ENCODE results near the gene NRG3.

Gene NRG3

GRCh38 chr10:82888809-82889455 lies 1013.9 kb downstream of the NRG3 start:
- no peak overlapping the region for H3K4me3 ChIP-seq (ENCODE audit: low read depth, low read length)
- TF ChIP-seq, protein P1, sequence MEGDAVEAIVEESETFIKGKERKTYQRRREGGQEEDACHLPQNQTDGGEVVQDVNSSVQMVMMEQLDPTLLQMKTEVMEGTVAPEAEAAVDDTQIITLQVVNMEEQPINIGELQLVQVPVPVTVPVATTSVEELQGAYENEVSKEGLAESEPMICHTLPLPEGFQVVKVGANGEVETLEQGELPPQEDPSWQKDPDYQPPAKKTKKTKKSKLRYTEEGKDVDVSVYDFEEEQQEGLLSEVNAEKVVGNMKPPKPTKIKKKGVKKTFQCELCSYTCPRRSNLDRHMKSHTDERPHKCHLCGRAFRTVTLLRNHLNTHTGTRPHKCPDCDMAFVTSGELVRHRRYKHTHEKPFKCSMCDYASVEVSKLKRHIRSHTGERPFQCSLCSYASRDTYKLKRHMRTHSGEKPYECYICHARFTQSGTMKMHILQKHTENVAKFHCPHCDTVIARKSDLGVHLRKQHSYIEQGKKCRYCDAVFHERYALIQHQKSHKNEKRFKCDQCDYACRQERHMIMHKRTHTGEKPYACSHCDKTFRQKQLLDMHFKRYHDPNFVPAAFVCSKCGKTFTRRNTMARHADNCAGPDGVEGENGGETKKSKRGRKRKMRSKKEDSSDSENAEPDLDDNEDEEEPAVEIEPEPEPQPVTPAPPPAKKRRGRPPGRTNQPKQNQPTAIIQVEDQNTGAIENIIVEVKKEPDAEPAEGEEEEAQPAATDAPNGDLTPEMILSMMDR (IDR thresholded peaks at IDR 0.05; ENCODE audit: insufficient read depth, low read depth, low read length, missing control alignments), result no peak
- DNase-seq (ENCODE audit: low read depth), result no peak

DNA sequence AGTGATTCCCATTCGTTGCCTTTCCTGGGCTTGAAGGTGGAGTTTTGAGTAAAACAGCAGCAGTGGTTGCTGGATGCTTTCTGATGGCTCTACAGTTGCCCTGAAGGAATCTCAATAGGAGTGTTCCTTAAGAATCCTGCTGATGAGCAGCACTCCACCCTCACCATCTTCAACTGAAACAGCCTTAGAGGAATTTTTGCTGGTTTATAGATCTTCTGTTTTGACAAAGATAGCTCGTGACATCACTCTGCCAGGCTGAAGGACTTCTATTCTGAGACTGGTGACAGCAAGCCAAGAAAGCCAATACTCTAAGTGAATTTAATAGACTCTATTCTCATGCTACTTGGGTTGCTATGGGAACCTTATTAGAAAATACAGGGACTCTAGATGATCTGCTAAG lies 1014.7 kb downstream of the NRG3 start:
- no peak overlapping the region for H3K4me3 ChIP-seq (ENCODE audit: low read depth, low read length)
- TF ChIP-seq, protein P1 (IDR thresholded peaks at IDR 0.05; ENCODE audit: insufficient read depth, low read depth, low read length, missing control alignments), result no peak
- no peak for DNase-seq (ENCODE audit: low read depth)

GRCh38 chr10:82890573-82890972 lies 1015.6 kb downstream of the NRG3 start:
- TF ChIP-seq, protein P1 (IDR thresholded peaks at IDR 0.05; ENCODE audit: insufficient read depth, low read depth, low read length, missing control alignments), result no peak
- no peak for DNase-seq (ENCODE audit: low read depth)
- H3K4me3 ChIP-seq (ENCODE audit: low read depth, low read length), result no peak overlapping the region

DNA sequence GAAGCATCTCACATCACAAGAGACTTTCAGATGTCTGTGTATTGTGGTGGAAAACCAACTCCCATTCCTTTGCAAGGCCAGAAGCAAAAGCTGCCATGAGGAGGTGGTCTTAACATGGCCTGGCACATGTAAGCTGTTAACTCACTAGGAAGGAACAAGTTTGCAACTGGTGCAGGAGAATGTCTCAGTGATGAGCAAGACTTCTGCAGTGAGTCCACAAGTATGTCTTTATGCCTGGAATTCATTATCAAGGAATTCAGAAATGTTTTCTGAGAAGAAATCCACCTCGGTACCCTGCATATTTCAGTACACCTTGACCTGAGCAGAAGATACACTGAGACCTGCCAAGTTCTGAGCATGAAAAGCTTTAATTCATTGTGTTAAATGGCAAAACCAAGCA lies 1033.1 kb downstream of the NRG3 start:
- no peak overlapping the region for H3K4me3 ChIP-seq (ENCODE audit: low read depth, low read length)
- TF ChIP-seq, protein P1 (IDR thresholded peaks at IDR 0.05; ENCODE audit: insufficient read depth, low read depth, low read length, missing control alignments), result no peak
- DNase-seq (ENCODE audit: low read depth), result no peak

- TF ChIP-seq, protein P1 (IDR thresholded peaks at IDR 0.05; ENCODE audit: insufficient read depth, low read depth, low read length, missing control alignments), result no peak
- no peak overlapping the region for H3K4me3 ChIP-seq (ENCODE audit: low read depth, low read length)
- DNase-seq (ENCODE audit: low read depth), result peak; percentile 37
Measured at GRCh38 chr10:82908751-82909150, 1033.8 kb downstream of the NRG3 start.

GRCh38 chr10:82910301-82910700 lies 1035.3 kb downstream of the NRG3 start:
- no peak for DNase-seq (ENCODE audit: low read depth)
- TF ChIP-seq, protein P1 (IDR thresholded peaks at IDR 0.05; ENCODE audit: insufficient read depth, low read depth, low read length, missing control alignments), result no peak
- H3K4me3 ChIP-seq (ENCODE audit: low read depth, low read length), result no peak overlapping the region

DNA sequence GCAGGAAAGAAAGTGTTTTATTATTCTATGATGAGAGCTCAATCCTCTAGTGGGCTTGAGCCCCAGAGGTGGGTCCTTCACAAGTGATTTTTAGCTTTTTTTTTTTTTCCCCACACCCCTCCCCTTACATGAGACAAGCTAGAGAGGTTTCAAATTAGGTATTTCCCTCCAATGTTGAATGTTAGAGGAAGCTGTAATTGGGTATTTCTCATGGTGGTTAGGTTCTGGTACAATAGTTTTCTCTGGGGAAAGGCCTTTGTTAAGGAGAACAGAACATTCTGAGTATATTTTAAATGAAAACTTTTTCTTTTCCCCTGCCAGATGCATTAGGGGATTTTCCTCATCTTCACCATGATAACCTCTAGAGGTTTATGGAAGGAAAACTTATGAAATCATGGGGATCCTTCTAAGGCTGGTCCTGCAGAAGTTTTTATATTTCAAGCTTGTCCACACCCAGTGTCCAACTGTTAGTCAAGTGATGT lies 1039.7 kb downstream of the NRG3 start:
- TF ChIP-seq, protein P1 (IDR thresholded peaks at IDR 0.05; ENCODE audit: insufficient read depth, low read depth, low read length, missing control alignments), result no peak
- no peak overlapping the region for H3K4me3 ChIP-seq (ENCODE audit: low read depth, low read length)
- peak; percentile 63 for DNase-seq (ENCODE audit: low read depth)

All from GM12865 (cell line).